HFFc6 (cell line): ENCODE measurements around the gene POLDIP2. TPM values are rescaled to one million over a fixed set of nuclear protein-coding genes. Genes with fewer than 3 reads are reported as not detected.

Source experiments
- DNase-seq: peaks from one replicate; pipeline ENCODE4 v3.0.0-alpha.2; 2018
- H3K27ac Mint-ChIP-seq: 2 replicates; pipeline ENCODE4 v1.8.0; 2020; ENCODE audit warnings: mild to moderate bottlenecking, mixed read lengths
- H3K27me3 Mint-ChIP-seq: 2 replicates; pipeline ENCODE4 v1.8.0; 2021; ENCODE audit warnings: mild to moderate bottlenecking, moderate library complexity, mixed read lengths; ENCODE audit not compliant: insufficient read depth
- H3K36me3 Mint-ChIP-seq: 2 replicates; pipeline ENCODE4 v1.8.0; 2021; ENCODE audit warnings: low read depth, mixed read lengths
- H3K4me1 Mint-ChIP-seq: 2 replicates; pipeline ENCODE4 v1.8.0; 2020; ENCODE audit warnings: low read depth, mixed read lengths
- H3K4me3 Mint-ChIP-seq: 2 replicates; pipeline ENCODE4 v1.8.0; 2020; ENCODE audit warnings: mild to moderate bottlenecking, moderate library complexity, mixed read lengths
- H3K9me3 Mint-ChIP-seq: 2 replicates; pipeline ENCODE4 v1.8.0; 2020; ENCODE audit warnings: mild to moderate bottlenecking, mixed read lengths
- CTCF ChIP-seq: fragments of 200-600 bp; sonication (generic); IDR thresholded peaks from 2 replicates; pipeline ENCODE4 v1.5.0; 2021; ENCODE audit warnings: antibody characterized with exemption, mild to moderate bottlenecking
- total RNA-seq, 6 experiments: library from RNA; stranded (reverse); fragmentation: NEBNext Ultra II Directional; extraction: Animal tissue kit (Norgen Biotek cat#: 25700); gene quantifications; 2 replicates in 1 of 6; 3 replicates in 5 of 6; pipeline ENCODE4 v1.2.3, GENCODE V29; 2021

Gene POLDIP2
- total RNA-seq, 6 experiments from 2014 or later: 104 to 118 (median 106) TPM

GRCh38 chr17:28334666-28335200, 22.6 kb downstream of the POLDIP2 start:
- peaks cover 2% of the 10 kb centered on the region for H3K27me3 Mint-ChIP-seq

GRCh38 chr17:28334171-28334570, 23.2 kb downstream of the POLDIP2 start:
- no peak for DNase-seq
- peaks cover 2% of the 10 kb centered on the region for H3K27me3 Mint-ChIP-seq
- peak overlapping the region; percentile 98 for H3K4me3 Mint-ChIP-seq
- peak overlapping the region; percentile 99 for H3K27ac Mint-ChIP-seq
- no peaks in the 10 kb centered on the region for H3K9me3 Mint-ChIP-seq
- H3K4me1 Mint-ChIP-seq: peaks cover 54% of the 10 kb centered on the region
- TF ChIP-seq CTCF: no peak
- peaks cover 20% of the 10 kb centered on the region for H3K36me3 Mint-ChIP-seq

More at GRCh38 chr17:28334666-28335200, 22.6 kb downstream of the POLDIP2 start:
- H3K36me3 Mint-ChIP-seq: peaks cover 26% of the 10 kb centered on the region
- H3K27ac Mint-ChIP-seq: peak overlapping the region; percentile 99
- peak; percentile 42 for DNase-seq
- TF ChIP-seq CTCF: 0 out of 2 replicates have a peak, but pooled peaks have one; percentile 28
- peaks cover 57% of the 10 kb centered on the region for H3K4me1 Mint-ChIP-seq
- peak overlapping the region; percentile 98 for H3K4me3 Mint-ChIP-seq
- no peaks in the 10 kb centered on the region for H3K9me3 Mint-ChIP-seq

- peaks cover 54% of the 10 kb centered on the region for H3K4me1 Mint-ChIP-seq
- no peak for DNase-seq
- peaks cover 23% of the 10 kb centered on the region for H3K36me3 Mint-ChIP-seq
These were observed 24.1 kb downstream of the POLDIP2 start for GRCh38 chr17:28333083-28333746.

GRCh38 chr17:28331891-28332420, 25.4 kb downstream of the POLDIP2 start:
- Mint-ChIP-seq H3K27ac (no peak overlapping the region), H3K4me3 (no peak overlapping the region), H3K36me3 (peaks cover 19% of the 10 kb centered on the region), H3K27me3 (no peaks in the 10 kb centered on the region; the same call in 1 of the 2 replicates), H3K9me3 (no peaks in the 10 kb centered on the region), H3K4me1 (peaks cover 53% of the 10 kb centered on the region)
- no peak for TF ChIP-seq CTCF
- no peak for DNase-seq

More at GRCh38 chr17:28333083-28333746, 24.1 kb downstream of the POLDIP2 start:
- Mint-ChIP-seq H3K27me3 (peaks cover 2% of the 10 kb centered on the region), H3K27ac (peak overlapping the region; percentile 99; the same call in 1 of the 2 replicates), H3K9me3 (no peaks in the 10 kb centered on the region), H3K4me3 (peak overlapping the region; percentile 98; the same call in 1 of the 2 replicates)
- TF ChIP-seq CTCF: no peak

GRCh38 chr17:28330671-28331070, 26.7 kb downstream of the POLDIP2 start:
- H3K9me3 Mint-ChIP-seq: no peaks in the 10 kb centered on the region
- no peak overlapping the region for H3K4me3 Mint-ChIP-seq
- peaks cover 23% of the 10 kb centered on the region; the same call in 1 of the 2 replicates for H3K36me3 Mint-ChIP-seq
- no peaks in the 10 kb centered on the region; the same call in 1 of the 2 replicates for H3K27me3 Mint-ChIP-seq
- H3K4me1 Mint-ChIP-seq: peaks cover 47% of the 10 kb centered on the region
- no peak for DNase-seq
- no peak for TF ChIP-seq CTCF
- H3K27ac Mint-ChIP-seq: no peak overlapping the region
